SK-N-SH (cell line): ENCODE measurements around the gene IQGAP2.

Source experiments
- CHD2 ChIP-seq: fragments of 150-350 bp; IDR thresholded peaks from 2 replicates; pipeline ENCODE4 v1.6.1; 2018; ENCODE audit warnings: low read length; ENCODE audit not compliant: partially characterized antibody
- EP300 ChIP-seq, 2 experiments: IDR thresholded peaks; 2 replicates each; pipeline versions ENCODE4 v1.4.0 to v1.6.1; 2012; ENCODE audit warnings: borderline replicate concordance in 1 of 2, low read depth in 1 of 2, low read length in 1 of 2
- FOSL2 ChIP-seq: IDR thresholded peaks from 2 replicates; pipeline ENCODE4 v1.4.0; 2012; ENCODE audit warnings: low read depth, mild to moderate bottlenecking, moderate library complexity, borderline replicate concordance
- RAD21 ChIP-seq: IDR thresholded peaks from 2 replicates; pipeline ENCODE4 v1.6.1; 2012; ENCODE audit warnings: mild to moderate bottlenecking, low read length
- SMC3 ChIP-seq: IDR thresholded peaks from 2 replicates; pipeline ENCODE4 v1.6.1; 2012; ENCODE audit warnings: low read depth, low read length, improper control_type of control experiment
- TF ChIP-seq, protein P1 (sequence below): fragments of 200-600 bp; sonication (generic); IDR thresholded peaks from 2 replicates; pipeline ENCODE4 v1.6.1; 2017; ENCODE audit warnings: antibody characterized with exemption, mild to moderate bottlenecking, moderate library complexity

GRCh38 chr5:76723266-76723665 lies 320.2 kb downstream of the IQGAP2 start:
- no peak for TF ChIP-seq FOSL2
- TF ChIP-seq RAD21: no peak
- TF ChIP-seq EP300 (IDR thresholded peaks at IDR 0.05; ENCODE audit: borderline replicate concordance in 1 of 2, low read depth in 1 of 2, low read length in 1 of 2): no peak
- no peak for TF ChIP-seq CHD2
- no peak for TF ChIP-seq SMC3
- TF ChIP-seq, protein P1, sequence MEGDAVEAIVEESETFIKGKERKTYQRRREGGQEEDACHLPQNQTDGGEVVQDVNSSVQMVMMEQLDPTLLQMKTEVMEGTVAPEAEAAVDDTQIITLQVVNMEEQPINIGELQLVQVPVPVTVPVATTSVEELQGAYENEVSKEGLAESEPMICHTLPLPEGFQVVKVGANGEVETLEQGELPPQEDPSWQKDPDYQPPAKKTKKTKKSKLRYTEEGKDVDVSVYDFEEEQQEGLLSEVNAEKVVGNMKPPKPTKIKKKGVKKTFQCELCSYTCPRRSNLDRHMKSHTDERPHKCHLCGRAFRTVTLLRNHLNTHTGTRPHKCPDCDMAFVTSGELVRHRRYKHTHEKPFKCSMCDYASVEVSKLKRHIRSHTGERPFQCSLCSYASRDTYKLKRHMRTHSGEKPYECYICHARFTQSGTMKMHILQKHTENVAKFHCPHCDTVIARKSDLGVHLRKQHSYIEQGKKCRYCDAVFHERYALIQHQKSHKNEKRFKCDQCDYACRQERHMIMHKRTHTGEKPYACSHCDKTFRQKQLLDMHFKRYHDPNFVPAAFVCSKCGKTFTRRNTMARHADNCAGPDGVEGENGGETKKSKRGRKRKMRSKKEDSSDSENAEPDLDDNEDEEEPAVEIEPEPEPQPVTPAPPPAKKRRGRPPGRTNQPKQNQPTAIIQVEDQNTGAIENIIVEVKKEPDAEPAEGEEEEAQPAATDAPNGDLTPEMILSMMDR: no peak
